ENCODE results near the gene ACOXL.
"Not testable (repeated sequence)": the region's sequence is repeated elsewhere in the genome, so short reads cannot be mapped to it uniquely, and the experiment has no call there.

Gene ACOXL

GRCh38 chr2:110732422-110733413 is at the start of gene ACOXL:
TSS of gene ACOXL (plus strand) at chr2:110732573. CDS start at chr2:110768390, 35,817 bp downstream.
- DNase-seq, result no peak

DNA sequence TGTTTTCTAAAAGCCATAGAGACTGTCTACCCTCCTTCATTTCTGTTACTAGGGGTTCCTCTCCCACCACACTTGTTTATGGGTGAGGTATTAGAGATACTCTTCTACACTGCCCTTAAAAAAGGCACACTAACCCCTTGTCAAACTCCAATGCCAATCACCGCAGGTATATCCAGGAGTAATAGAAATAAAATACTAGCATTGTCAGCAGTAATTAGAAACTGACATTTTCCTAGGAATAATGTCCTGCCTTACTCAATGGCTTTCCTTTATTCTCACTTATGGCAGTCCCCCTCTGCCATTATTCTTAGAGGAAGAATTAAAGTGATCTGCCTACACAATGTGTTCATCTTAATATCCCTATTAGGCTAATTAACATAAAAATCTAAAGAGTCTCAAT is 49.5 kb upstream of the ACOXL start:
- no peak for DNase-seq

DNA sequence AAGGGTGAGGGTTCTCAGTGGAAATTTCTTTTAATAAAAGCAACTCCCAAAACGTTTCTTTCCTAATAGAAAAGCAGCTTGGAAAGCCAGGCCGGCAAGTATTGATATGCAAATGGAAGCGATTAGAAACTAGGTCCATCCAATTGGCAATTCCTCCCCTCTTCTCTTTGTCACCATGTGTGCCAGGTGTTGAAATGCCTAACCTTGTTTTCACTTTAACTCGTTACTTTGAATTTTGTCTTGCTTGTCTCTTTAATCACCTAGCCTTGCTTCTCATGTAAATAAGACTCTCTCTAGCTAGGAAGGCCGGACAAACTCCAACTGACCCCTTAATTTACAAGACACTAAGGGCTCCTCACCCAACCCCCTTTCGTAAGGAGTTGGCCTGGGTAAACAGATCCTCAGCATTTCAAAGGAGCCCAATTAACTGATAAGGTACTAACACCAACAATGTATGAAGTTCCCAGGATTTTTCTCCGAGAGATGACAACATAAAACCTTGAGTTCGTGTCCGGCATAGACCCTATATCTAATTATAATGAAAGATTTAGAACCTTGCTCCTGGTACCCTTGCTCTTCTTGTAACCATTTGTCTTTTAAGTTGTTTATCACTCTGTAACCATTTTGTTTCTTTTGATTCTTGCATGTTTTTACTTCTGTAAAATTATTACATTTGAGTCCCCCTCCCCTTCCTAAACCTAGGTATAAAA is 44.4 kb upstream of the ACOXL start:
- not testable (repeated sequence) for DNase-seq

DNA sequence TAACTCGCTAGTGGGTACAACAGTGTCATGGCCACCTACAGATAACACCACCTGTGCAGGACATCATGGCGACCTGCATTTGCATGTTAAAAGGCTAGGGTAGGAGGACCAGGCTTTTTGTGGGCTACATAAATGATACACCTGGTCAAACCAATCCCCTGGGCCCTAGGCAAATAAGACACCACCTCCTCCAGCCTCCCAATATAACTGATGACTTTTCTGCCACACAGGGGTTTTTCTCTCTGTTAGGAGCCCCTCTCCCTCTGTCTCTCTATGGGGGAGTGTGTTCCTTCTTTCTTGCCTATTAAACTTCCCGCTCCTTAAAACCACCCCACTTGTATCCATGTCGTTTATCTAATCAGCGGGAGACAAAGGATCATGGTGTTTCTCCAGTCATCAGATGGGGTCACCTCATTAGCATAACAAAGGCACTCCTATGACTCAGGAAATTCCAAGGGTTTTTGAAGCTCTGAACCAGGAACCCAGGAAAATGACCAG is 43.7 kb upstream of the ACOXL start:
- no peak for DNase-seq

GRCh38 chr2:110690083-110690965 is 42.0 kb upstream of the ACOXL start:
- no peak for DNase-seq

DNA sequence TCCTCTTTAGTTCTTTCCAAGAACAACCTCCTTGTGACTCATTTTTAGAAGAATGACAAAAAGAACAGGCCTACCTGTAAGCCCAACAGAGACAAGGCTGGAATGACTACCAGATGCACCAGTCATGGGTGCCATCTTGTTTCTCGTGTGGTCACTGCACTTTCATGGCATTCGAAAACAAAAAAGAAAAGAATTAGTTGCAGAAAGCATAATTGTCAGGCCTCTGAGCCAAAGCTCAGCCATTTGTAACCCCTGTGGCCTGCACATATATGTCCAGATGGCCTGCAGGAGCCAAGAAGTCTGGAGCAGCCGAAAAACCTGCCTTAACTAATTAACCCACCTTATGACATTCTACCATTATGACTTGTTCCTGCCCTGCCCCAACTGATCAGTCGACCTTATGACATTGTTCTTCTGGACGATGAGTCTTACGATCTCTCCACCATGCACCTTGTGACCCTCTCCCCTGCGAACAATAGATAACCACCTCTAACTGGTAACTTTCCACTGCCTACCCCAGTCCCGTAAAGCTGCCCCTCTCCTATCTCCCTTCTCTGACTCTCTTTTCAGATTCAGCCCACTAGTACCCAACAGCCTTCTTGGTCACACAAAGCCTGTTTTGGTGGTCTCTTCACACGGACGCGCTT is 40.6 kb upstream of the ACOXL start:
- no peak for DNase-seq

DNA sequence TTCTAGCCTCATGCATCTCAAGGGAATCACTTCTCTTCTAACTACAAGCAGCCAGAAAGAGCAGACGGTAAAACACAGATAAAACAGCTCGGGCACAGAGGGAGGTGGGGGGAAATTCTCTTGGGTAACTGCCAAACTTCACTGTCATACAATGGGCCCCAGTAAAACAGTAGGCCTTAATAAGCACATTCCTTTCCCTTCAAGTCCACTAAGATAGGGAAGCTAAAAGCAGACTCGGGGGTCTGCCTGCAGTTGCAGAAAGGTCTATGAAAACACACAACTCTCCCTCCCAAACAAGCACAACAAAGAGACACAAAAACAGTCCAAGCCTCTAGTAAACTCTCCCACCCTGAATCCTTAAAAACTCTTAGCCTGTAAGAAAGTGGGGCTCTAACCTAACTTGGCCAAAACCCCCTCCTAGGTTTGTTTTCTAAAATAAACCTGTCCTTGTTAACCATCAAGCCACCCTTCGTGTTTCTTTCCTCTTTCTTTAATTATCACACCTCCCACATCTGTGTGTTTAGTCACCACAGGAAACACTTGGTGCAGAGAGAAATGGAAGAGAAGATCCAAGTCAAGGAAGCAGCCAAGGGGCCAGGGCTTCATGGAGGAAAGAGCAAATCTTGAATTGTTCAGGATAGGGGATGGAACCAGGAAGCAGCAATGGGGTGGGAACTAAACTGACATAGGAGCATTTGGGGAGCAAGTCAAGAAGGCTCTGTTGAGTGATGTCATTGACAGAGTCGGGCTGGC is 37.1 kb upstream of the ACOXL start:
- DNase-seq, result not testable (repeated sequence)

DNA sequence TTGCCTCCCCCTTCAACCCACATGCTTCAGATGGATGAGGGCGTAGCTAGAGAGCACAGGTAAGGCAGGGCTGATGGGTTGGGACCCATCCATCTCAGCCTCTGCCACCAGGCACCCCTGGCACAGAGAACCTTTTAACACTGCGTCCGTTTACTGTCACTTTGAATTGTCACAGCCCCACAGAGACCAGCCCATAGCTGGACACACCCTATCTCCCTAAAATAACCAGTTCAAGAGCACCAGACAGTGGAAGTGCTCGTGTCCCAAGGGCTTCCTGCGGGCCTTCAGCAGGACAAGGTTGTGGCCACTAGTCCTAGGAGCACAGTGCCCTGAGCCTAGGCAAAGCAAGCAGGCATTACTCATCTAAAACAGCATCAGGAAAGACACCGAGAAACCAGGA is 34.1 kb upstream of the ACOXL start:
- DNase-seq, result not testable (repeated sequence)

DNA sequence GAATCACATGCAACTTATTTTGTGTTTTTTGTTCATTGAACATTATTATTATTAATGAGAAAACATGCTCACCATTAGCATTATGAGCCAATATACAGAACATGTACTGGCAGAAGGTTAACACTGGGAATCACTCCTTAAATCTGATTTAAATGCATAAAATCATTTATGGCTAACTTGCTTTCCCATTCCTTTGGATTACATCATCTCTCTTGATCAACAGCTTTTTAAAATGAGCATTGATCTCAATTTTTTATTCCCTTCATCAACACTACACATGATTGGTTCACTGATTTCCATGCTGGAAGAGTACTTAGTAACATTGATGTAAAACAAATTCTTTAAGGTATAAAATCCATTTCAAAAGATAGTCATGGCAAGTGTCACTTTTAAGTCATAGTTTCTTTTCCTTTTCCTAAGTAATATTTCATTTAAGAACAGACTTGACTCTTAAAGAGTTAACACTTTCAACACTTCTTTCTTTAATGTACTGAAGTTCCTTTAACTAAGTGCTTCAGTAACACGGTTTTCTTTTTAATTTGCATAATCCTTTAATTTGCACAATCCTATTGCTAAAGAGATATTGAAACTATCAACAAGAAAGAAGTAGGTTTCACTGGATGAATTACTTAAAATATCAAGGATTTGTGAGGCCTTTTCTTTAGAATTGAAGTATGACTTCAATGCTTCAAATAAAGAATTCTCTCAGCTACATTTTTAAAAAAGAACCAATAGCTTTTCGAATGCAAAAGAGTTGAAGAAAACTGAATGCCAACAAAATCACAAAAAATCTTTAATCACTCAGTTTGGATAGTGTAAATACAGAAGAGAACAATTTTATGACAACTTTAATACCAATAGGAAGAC is 29.6 kb upstream of the ACOXL start:
- no peak for DNase-seq

- no peak for DNase-seq
Measured at GRCh38 chr2:110707386-110707965, 24.9 kb upstream of the ACOXL start.

DNA sequence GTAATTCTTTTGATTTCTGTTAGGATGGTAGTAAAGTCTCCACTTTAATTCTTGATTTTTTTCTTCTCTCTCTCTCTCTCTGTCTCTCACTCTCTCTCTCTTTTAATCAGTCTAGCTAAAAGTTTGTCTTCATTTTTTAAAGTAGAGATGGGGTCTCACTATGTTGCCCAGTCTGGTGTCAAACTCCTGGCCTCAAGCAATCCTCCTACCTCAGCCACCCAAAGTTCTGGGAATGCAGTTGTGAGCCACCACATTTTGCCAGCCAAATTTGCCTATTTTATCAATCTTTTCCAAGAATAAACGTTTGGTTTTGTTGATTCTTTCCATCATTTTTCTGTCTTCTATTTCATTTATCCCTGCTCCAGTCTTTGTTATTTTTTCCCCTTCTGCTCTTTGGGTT is 23.9 kb upstream of the ACOXL start:
- no peak for DNase-seq

- no peak for DNase-seq
Measured at GRCh38 chr2:110712737-110713136, 19.6 kb upstream of the ACOXL start.

- DNase-seq, result no peak
Measured at GRCh38 chr2:110713513-110714362, 18.6 kb upstream of the ACOXL start.

GRCh38 chr2:110714452-110715224 is 17.7 kb upstream of the ACOXL start:
- DNase-seq, result no peak

- DNase-seq, result no peak
Measured at GRCh38 chr2:110716959-110717645, 15.3 kb upstream of the ACOXL start.

GRCh38 chr2:110717734-110718133 is 14.6 kb upstream of the ACOXL start:
- no peak for DNase-seq

- no peak for DNase-seq
Measured at GRCh38 chr2:110718382-110718781, 14.0 kb upstream of the ACOXL start.

- no peak for DNase-seq
Measured at GRCh38 chr2:110718990-110719389, 13.4 kb upstream of the ACOXL start.

Measured in activated CD4-positive, CD25-positive, alpha-beta regulatory T cell treated with anti-CD3 and anti-CD28 coated beads, Interleukin-2, amount 50 U/mL, for 72 hours (primary cell).